CD4-positive, alpha-beta memory T cell (primary cell): ENCODE measurements around the gene VMAC. TPM values are rescaled to one million over a fixed set of nuclear protein-coding genes. Genes with fewer than 3 reads are reported as not detected.

ENCODE experiments used
- CTCF ChIA-PET: fragments of 350-600 bp; sonication (Branson Sonifier 250); formaldehyde crosslinking; loops from one replicate; lab custom pipeline; 2021; ENCODE audit warnings: inconsistent platforms; ENCODE audit not compliant: partially characterized antibody; lab: Charles Lee
- POLR2A ChIA-PET: fragments of 350-600 bp; sonication (Branson Sonifier 250); formaldehyde crosslinking; loops from one replicate; lab custom pipeline; 2021; ENCODE audit not compliant: partially characterized antibody; lab: Charles Lee
- DNase-seq, 5 donors: peaks; one replicate each; pipeline versions ENCODE4 v3.0.0 to v3.0.0-alpha.2; 2020 to 2022; ENCODE audit warnings: mixed read lengths in 1 of 5
- H3K27ac ChIP-seq: one replicate; pipeline ENCODE4 v1.7.0; 2013; ENCODE audit warnings: low read depth, low read length
- H3K27me3 ChIP-seq: 2 replicates; pipeline ENCODE4 v1.7.0; 2013; ENCODE audit warnings: mild to moderate bottlenecking, low read length, moderate library complexity; ENCODE audit not compliant: insufficient read depth
- H3K36me3 ChIP-seq: 2 replicates; pipeline ENCODE4 v1.7.0; 2013; ENCODE audit warnings: mild to moderate bottlenecking, low read length, moderate library complexity; ENCODE audit not compliant: insufficient read depth
- H3K4me1 ChIP-seq: 2 replicates; pipeline ENCODE4 v1.7.0; 2013; ENCODE audit warnings: mild to moderate bottlenecking, low read length, moderate library complexity; ENCODE audit not compliant: insufficient read depth
- H3K4me3 ChIP-seq, 2 donors: one replicate each; pipeline ENCODE4 v1.7.0; 2013; ENCODE audit warnings: low read length in 2 of 2, mild to moderate bottlenecking in 1 of 2
- H3K9me3 ChIP-seq, 2 donors: one replicate each; pipeline ENCODE4 v1.7.0; 2013; ENCODE audit warnings: low read length in 2 of 2, control low read depth in 1 of 2; ENCODE audit not compliant: control insufficient read depth in 1 of 2
- H3K27ac Mint-ChIP-seq, 7 donors: one replicate each; pipeline ENCODE4 v1.8.0; 2020 to 2021; ENCODE audit warnings: mixed read lengths in 7 of 7, mild to moderate bottlenecking in 6 of 7, inconsistent platforms in 3 of 7, moderate library complexity in 3 of 7
- H3K27me3 Mint-ChIP-seq, 2 donors: one replicate each; pipeline ENCODE4 v1.8.0; 2020 to 2021; ENCODE audit warnings: mixed read lengths in 2 of 2
- H3K36me3 Mint-ChIP-seq, 2 donors: one replicate each; pipeline ENCODE4 v1.8.0; 2020 to 2021; ENCODE audit warnings: mixed read lengths in 2 of 2, inconsistent platforms in 1 of 2, mild to moderate bottlenecking in 1 of 2
- H3K4me1 Mint-ChIP-seq, 4 donors: one replicate each; pipeline ENCODE4 v1.8.0; 2020 to 2021; ENCODE audit warnings: mixed read lengths in 4 of 4, mild to moderate bottlenecking in 1 of 4
- H3K4me3 Mint-ChIP-seq, 8 donors: one replicate each; pipeline ENCODE4 v1.8.0; 2020 to 2021; ENCODE audit warnings: mixed read lengths in 8 of 8, mild to moderate bottlenecking in 7 of 8, moderate library complexity in 6 of 8, inconsistent platforms in 3 of 8
- H3K9me3 Mint-ChIP-seq, 8 donors: one replicate each; pipeline ENCODE4 v1.8.0; 2020 to 2021; ENCODE audit warnings: mixed read lengths in 8 of 8, mild to moderate bottlenecking in 5 of 8, inconsistent platforms in 3 of 8, moderate library complexity in 1 of 8
- intact Hi-C: fragments of 100-400 bp; cut with micrococcal nuclease; formaldehyde crosslinking; loops from one replicate; pipeline ENCODE4 v1.15.1; 2023
- polyA plus RNA-seq, 2 donors: library from polyadenylated mRNA; unstranded; fragments of 300-500 nt; fragmentation: Illumina TruSeq; gene quantifications; one replicate each; pipeline ENCODE4 v1.2.3, GENCODE V29; 2021
- total RNA-seq, 2 experiments: library from RNA; stranded (reverse); gene quantifications; one replicate each; pipeline ENCODE4 v1.2.3, GENCODE V29; 2021

VMAC gene
- total and polyA plus RNA-seq, 4 experiments from 2014 or later = 5.6 to 37.5 (median 21.4) TPM

- Mint-ChIP-seq H3K4me1 (peaks cover 23 to 47% (median 28%) of the 10 kb centered on the region in 4 donors), H3K27me3 (no peaks in the 10 kb centered on the region), H3K36me3 (peaks cover 13 to 33% of the 10 kb centered on the region in 2 donors), H3K4me3 (no peak overlapping the region), H3K27ac (peak overlapping the region in 4 of 7 donors; percentile 29 to 73 (median 31)), H3K9me3 (no peaks in the 10 kb centered on the region)
- peaks cover 21% of the 10 kb centered on the region for H3K36me3 ChIP-seq
- ChIA-PET CTCF (interaction anchor here (2.8 kb wide), 1 partner anchor 25 kb away, joined by 10 read pairs; no protein-coding TSS in a partner anchor), POLR2A (interaction anchor here (0.8 to 1.2 kb wide), 2 partner anchors 18 to 40 kb away, joined by 3 read pairs; partner anchors contain the start of gene NDUFA11)
- no peaks in the 10 kb centered on the region for H3K27me3 ChIP-seq
- no peak for DNase-seq
- intact Hi-C loops = no loop called here
- peaks cover 25% of the 10 kb centered on the region for H3K4me1 ChIP-seq
- H3K27ac ChIP-seq = no peak overlapping the region
- H3K9me3 ChIP-seq = no peaks in the 10 kb centered on the region
- H3K4me3 ChIP-seq = no peak overlapping the region
Measured at GRCh38 chr19:5943623-5944022, 39.0 kb downstream of the VMAC start.

- intact Hi-C loops = no loop called here
- Histone ChIP-seq H3K9me3 (no peaks in the 10 kb centered on the region), H3K4me3 (no peak overlapping the region), H3K27ac (no peak overlapping the region), H3K4me1 (peaks cover 63% of the 10 kb centered on the region), H3K36me3 (no peaks in the 10 kb centered on the region), H3K27me3 (no peaks in the 10 kb centered on the region)
- ChIA-PET CTCF (interaction anchor here (1.2 to 7.1 kb wide), 3 partner anchors 20 to 43 kb away, joined by 4 to 60 read pairs (median 6); partner anchors contain the start of gene NDUFA11), POLR2A (interaction anchor here (6.7 kb wide), 1 partner anchor 15 kb away, joined by 104 read pairs; no protein-coding TSS in a partner anchor)
- Mint-ChIP-seq H3K27ac (peak overlapping the region in 6 of 7 donors; percentile 36 to 94 (median 82)), H3K4me3 (peak overlapping the region in 3 of 8 donors; percentile 38 to 61 (median 40)), H3K27me3 (no peaks in the 10 kb centered on the region), H3K4me1 (peaks cover 50 to 76% (median 65%) of the 10 kb centered on the region in 4 donors), H3K36me3 (peaks cover 0 to 20% of the 10 kb centered on the region in 2 donors), H3K9me3 (no peaks in the 10 kb centered on the region)
- DNase-seq = no peak
Measured at GRCh38 chr19:5947435-5947834, 42.8 kb downstream of the VMAC start.

- H3K9me3 Mint-ChIP-seq = no peaks in the 10 kb centered on the region
- Histone ChIP-seq H3K36me3 (no peaks in the 10 kb centered on the region), H3K4me1 (peaks cover 78% of the 10 kb centered on the region), H3K27ac (peak overlapping the region; percentile 64), H3K4me3 (peak overlapping the region in 1 of 2 donors; percentile 34), H3K9me3 (no peaks in the 10 kb centered on the region), H3K27me3 (no peaks in the 10 kb centered on the region)
- peak overlapping the region; percentile 21 to 89 (median 80) for H3K4me3 Mint-ChIP-seq
- H3K36me3 Mint-ChIP-seq = peaks cover 0 to 30% of the 10 kb centered on the region in 2 donors
- peaks cover 64 to 87% (median 77%) of the 10 kb centered on the region in 4 donors for H3K4me1 Mint-ChIP-seq
- H3K27me3 Mint-ChIP-seq = no peaks in the 10 kb centered on the region
- peak overlapping the region; percentile 83 to 98 (median 94) for H3K27ac Mint-ChIP-seq
- ChIA-PET CTCF (interaction anchor here (0.7 to 7.1 kb wide), 9 partner anchors 9 to 1027 kb away, joined by 3 to 60 read pairs (median 4); partner anchors contain the start of genes NDUFA11 and NRTN), POLR2A (interaction anchor here (0.8 to 6.7 kb wide), 7 partner anchors 10 to 120 kb away, joined by 3 to 104 read pairs (median 7); partner anchors contain the start of genes NDUFA11, RANBP3 and VMAC)
- intact Hi-C loops = no loop called here
- DNase-seq = peak in 1 of 5 donors; percentile 32
Measured at GRCh38 chr19:5948752-5949564, 44.3 kb downstream of the VMAC start.

GRCh38 chr19:5949792-5950305 is 45.2 kb downstream of the VMAC start:
- peak overlapping the region in 1 of 2 donors; percentile 34 for H3K4me3 ChIP-seq
- no peaks in the 10 kb centered on the region for H3K27me3 Mint-ChIP-seq
- H3K27ac Mint-ChIP-seq = peak overlapping the region; percentile 83 to 98 (median 94)
- ChIA-PET POLR2A (interaction anchor here (0.6 to 6.7 kb wide), 6 partner anchors 9 to 122 kb away, joined by 5 to 104 read pairs (median 14); partner anchors contain the start of genes NDUFA11, RANBP3 and VMAC), CTCF (interaction anchor here (0.5 to 7.1 kb wide), 7 partner anchors 10 to 215 kb away, joined by 3 to 60 read pairs (median 5); partner anchors contain the start of gene NRTN)
- H3K4me3 Mint-ChIP-seq = peak overlapping the region; percentile 65 to 89 (median 80)
- peaks cover 87% of the 10 kb centered on the region for H3K4me1 ChIP-seq
- peaks cover 0 to 35% of the 10 kb centered on the region in 2 donors for H3K36me3 Mint-ChIP-seq
- H3K9me3 Mint-ChIP-seq = no peaks in the 10 kb centered on the region
- no peaks in the 10 kb centered on the region for H3K36me3 ChIP-seq
- H3K4me1 Mint-ChIP-seq = peaks cover 68 to 95% (median 82%) of the 10 kb centered on the region in 4 donors
- H3K27ac ChIP-seq = peak overlapping the region; percentile 64
- intact Hi-C loops = loop anchor here (1.0 kb wide), 1 partner anchor 12 kb away; no protein-coding TSS in a partner anchor
- DNase-seq = peak; percentile 33 to 63 (median 41)
- H3K9me3 ChIP-seq = no peaks in the 10 kb centered on the region
- H3K27me3 ChIP-seq = no peaks in the 10 kb centered on the region

GRCh38 chr19:5950741-5951140 is 46.1 kb downstream of the VMAC start:
- H3K36me3 ChIP-seq = no peaks in the 10 kb centered on the region
- POLR2A ChIA-PET = interaction anchor here (1.5 to 6.7 kb wide), 6 partner anchors 8 to 123 kb away, joined by 4 to 104 read pairs (median 14); partner anchors contain the start of genes NDUFA11, RANBP3 and VMAC
- H3K9me3 ChIP-seq = no peaks in the 10 kb centered on the region
- Mint-ChIP-seq H3K9me3 (no peaks in the 10 kb centered on the region), H3K4me3 (peak overlapping the region; percentile 9 to 89 (median 64)), H3K27me3 (no peaks in the 10 kb centered on the region), H3K4me1 (peaks cover 65 to 96% (median 79%) of the 10 kb centered on the region in 4 donors), H3K27ac (peak overlapping the region; percentile 73 to 98 (median 92)), H3K36me3 (peaks cover 0 to 29% of the 10 kb centered on the region in 2 donors)
- DNase-seq = peak in 1 of 5 donors; percentile 12
- no peaks in the 10 kb centered on the region for H3K27me3 ChIP-seq
- CTCF ChIA-PET = interaction anchor here (1.2 to 7.1 kb wide), 4 partner anchors 8 to 47 kb away, joined by 3 to 60 read pairs (median 4); partner anchors contain the start of gene NDUFA11
- intact Hi-C loops = loop anchor here (1.0 kb wide), 1 partner anchor 12 kb away; no protein-coding TSS in a partner anchor
- peaks cover 94% of the 10 kb centered on the region for H3K4me1 ChIP-seq
- no peak overlapping the region for H3K4me3 ChIP-seq
- peak overlapping the region; percentile 64 for H3K27ac ChIP-seq

GRCh38 chr19:5951338-5951861 is 46.7 kb downstream of the VMAC start:
- no peaks in the 10 kb centered on the region for H3K9me3 Mint-ChIP-seq
- Histone ChIP-seq H3K4me3 (no peak overlapping the region), H3K36me3 (no peaks in the 10 kb centered on the region), H3K9me3 (no peaks in the 10 kb centered on the region), H3K27ac (peak overlapping the region; percentile 64), H3K27me3 (no peaks in the 10 kb centered on the region), H3K4me1 (peaks cover 98% of the 10 kb centered on the region)
- H3K27ac Mint-ChIP-seq = peak overlapping the region; percentile 48 to 97 (median 79)
- ChIA-PET CTCF (interaction anchor here (0.6 to 7.1 kb wide), 8 partner anchors 9 to 444 kb away, joined by 3 to 60 read pairs (median 4); partner anchors contain the start of gene NDUFA11), POLR2A (interaction anchor here (0.5 to 6.7 kb wide), 6 partner anchors 11 to 1848 kb away, joined by 3 to 104 read pairs (median 4); partner anchors contain the start of genes RANBP3 and VMAC)
- intact Hi-C loops = no loop called here
- no peak for DNase-seq
- peaks cover 65 to 94% (median 77%) of the 10 kb centered on the region in 4 donors for H3K4me1 Mint-ChIP-seq
- H3K4me3 Mint-ChIP-seq = peak overlapping the region in 5 of 8 donors; percentile 17 to 89 (median 29)
- peaks cover 0 to 32% of the 10 kb centered on the region in 2 donors for H3K36me3 Mint-ChIP-seq
- no peaks in the 10 kb centered on the region for H3K27me3 Mint-ChIP-seq
